Stimulated activated effector memory CD8-positive, alpha-beta T cell treated with anti-CD3 and anti-CD28 coated beads, Interleukin-12 subunit alpha, Interleukin-12 subunit beta, amount 100 ng/mL, for 72 hours (primary cell): Measurements from ENCODE around the gene GABBR1.

Experiments used
- ATAC-seq: fragments of 150-1000 bp; cut with Tn5 transposase; 2 replicates; pipeline ENCODE4 v1.10.0; 2021
- DNase-seq, 2 donors: peaks; one replicate each; pipeline ENCODE4 v3.0.0; 2021 to 2022; ENCODE audit warnings: low spot score in 2 of 2
- H3K27ac Mint-ChIP-seq: one replicate; pipeline ENCODE4 v1.8.0; 2022; ENCODE audit warnings: mild to moderate bottlenecking, mixed read lengths
- H3K36me3 Mint-ChIP-seq: one replicate; pipeline ENCODE4 v1.8.0; 2022; ENCODE audit warnings: mild to moderate bottlenecking, mixed read lengths
- H3K4me1 Mint-ChIP-seq: one replicate; pipeline ENCODE4 v1.8.0; 2022; ENCODE audit warnings: mixed read lengths
- H3K4me3 Mint-ChIP-seq: one replicate; pipeline ENCODE4 v1.8.0; 2022; ENCODE audit warnings: mild to moderate bottlenecking, mixed read lengths
- H3K9me3 Mint-ChIP-seq: one replicate; pipeline ENCODE4 v1.8.0; 2022; ENCODE audit warnings: mixed read lengths

GABBR1 gene

GRCh38 chr6:29611426-29611825 is 21.6 kb downstream of the GABBR1 start:
- no peak overlapping the region for H3K4me3 Mint-ChIP-seq
- DNase-seq (no peak), ATAC-seq (no peak)
- H3K4me1 Mint-ChIP-seq = no peaks in the 10 kb centered on the region
- H3K36me3 Mint-ChIP-seq = peaks cover 21% of the 10 kb centered on the region
- H3K9me3 Mint-ChIP-seq = no peaks in the 10 kb centered on the region
- no peak overlapping the region for H3K27ac Mint-ChIP-seq

- no peak for ATAC-seq
These were observed 22.4 kb downstream of the GABBR1 start for GRCh38 chr6:29610540-29610939.

GRCh38 chr6:29608131-29608530 is 24.9 kb downstream of the GABBR1 start:
- ATAC-seq (no peak), DNase-seq (no peak)
- Mint-ChIP-seq H3K4me3 (no peak overlapping the region), H3K4me1 (no peaks in the 10 kb centered on the region), H3K36me3 (peaks cover 28% of the 10 kb centered on the region), H3K9me3 (no peaks in the 10 kb centered on the region), H3K27ac (no peak overlapping the region)

More at GRCh38 chr6:29610540-29610939, 22.4 kb downstream of the GABBR1 start:
- DNase-seq = no peak
- H3K9me3 Mint-ChIP-seq = no peaks in the 10 kb centered on the region
- H3K4me3 Mint-ChIP-seq = no peak overlapping the region
- H3K36me3 Mint-ChIP-seq = peaks cover 25% of the 10 kb centered on the region
- no peaks in the 10 kb centered on the region for H3K4me1 Mint-ChIP-seq
- H3K27ac Mint-ChIP-seq = no peak overlapping the region

DNA sequence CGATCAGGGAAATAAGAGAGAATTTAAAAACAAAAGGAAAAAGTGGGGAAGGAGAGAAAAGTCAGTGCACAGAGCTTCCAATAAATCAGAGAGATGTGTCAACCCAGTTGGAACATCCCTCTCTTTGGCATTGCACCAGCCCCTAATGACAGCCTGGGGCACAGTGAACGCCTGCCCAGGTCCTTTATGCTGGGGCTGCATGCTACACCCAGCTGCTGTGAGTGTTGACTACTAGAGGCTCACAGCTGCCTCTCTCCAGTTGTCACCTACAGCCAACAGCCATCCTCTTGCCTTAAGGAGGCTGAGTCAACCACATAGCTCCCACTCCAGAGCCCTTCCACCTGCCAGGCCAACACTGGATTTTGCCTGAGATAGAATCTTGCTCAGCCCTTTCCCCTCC is 29.1 kb downstream of the GABBR1 start:
- Mint-ChIP-seq H3K4me1 (no peaks in the 10 kb centered on the region), H3K4me3 (no peak overlapping the region), H3K27ac (peak overlapping the region; percentile 39), H3K9me3 (no peaks in the 10 kb centered on the region), H3K36me3 (peaks cover 10% of the 10 kb centered on the region)
- no peak for DNase-seq
- no peak for ATAC-seq

- no peaks in the 10 kb centered on the region for H3K9me3 Mint-ChIP-seq
- H3K4me3 Mint-ChIP-seq = no peak overlapping the region
- DNase-seq = no peak
- H3K27ac Mint-ChIP-seq = peak overlapping the region; percentile 39
- ATAC-seq = no peak
- no peaks in the 10 kb centered on the region for H3K4me1 Mint-ChIP-seq
- peaks cover 10% of the 10 kb centered on the region for H3K36me3 Mint-ChIP-seq
These were observed 29.5 kb downstream of the GABBR1 start for GRCh38 chr6:29603456-29603855.

DNA sequence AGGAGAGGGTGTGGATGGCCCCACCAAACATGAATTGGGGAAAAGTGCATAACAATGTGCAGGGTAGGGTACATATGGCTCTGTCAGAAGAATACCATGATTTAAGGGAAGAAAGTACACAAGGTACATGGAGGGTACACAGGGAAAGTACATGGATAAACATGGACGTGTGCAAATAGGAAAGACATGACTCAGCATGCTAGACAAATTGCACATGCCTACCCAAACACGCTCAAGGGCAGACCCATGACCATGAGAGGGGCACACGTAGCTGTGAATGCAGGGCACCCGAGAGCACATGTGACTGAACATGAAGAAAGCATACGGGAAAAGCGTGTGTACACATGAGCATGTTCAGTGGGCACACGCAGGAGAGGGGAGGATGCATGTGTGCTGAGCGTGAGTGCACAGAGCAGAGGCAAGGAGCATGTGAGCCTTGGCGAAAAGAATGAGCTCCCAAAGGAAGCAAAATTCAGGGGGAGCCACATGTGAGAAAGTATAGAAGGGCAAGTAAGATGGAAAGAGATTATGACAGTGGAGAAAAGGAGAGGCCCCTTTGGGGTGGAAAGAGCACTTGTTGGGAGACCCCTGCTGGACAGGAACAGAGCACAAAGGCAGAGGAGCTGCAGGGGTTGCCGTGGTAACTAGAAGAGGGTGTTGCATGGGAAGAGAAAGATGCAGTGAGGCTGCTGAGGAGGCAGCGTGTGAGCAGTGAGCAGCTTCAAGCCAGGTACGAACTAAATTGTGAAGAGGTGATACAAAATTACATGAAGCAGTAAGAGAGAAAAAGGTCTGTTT is 30.2 kb downstream of the GABBR1 start:
- Mint-ChIP-seq H3K4me3 (no peak overlapping the region), H3K9me3 (no peaks in the 10 kb centered on the region), H3K36me3 (peaks cover 10% of the 10 kb centered on the region), H3K27ac (peak overlapping the region; percentile 13), H3K4me1 (no peaks in the 10 kb centered on the region)
- ATAC-seq (no peak), DNase-seq (no peak)

GRCh38 chr6:29598172-29598747 is 34.7 kb downstream of the GABBR1 start:
- Mint-ChIP-seq H3K9me3 (no peaks in the 10 kb centered on the region), H3K4me1 (no peaks in the 10 kb centered on the region), H3K4me3 (no peak overlapping the region), H3K36me3 (no peaks in the 10 kb centered on the region), H3K27ac (no peak overlapping the region)
- DNase-seq = no peak
- no peak for ATAC-seq

- no peaks in the 10 kb centered on the region for H3K9me3 Mint-ChIP-seq
- no peak for ATAC-seq
These were observed 35.8 kb downstream of the GABBR1 start for GRCh38 chr6:29597184-29597583.

GRCh38 chr6:29596381-29596900 is 36.5 kb downstream of the GABBR1 start:
- ATAC-seq (no peak), DNase-seq (no peak)
- no peak overlapping the region for H3K27ac Mint-ChIP-seq
- no peaks in the 10 kb centered on the region for H3K9me3 Mint-ChIP-seq
- no peaks in the 10 kb centered on the region for H3K36me3 Mint-ChIP-seq
- no peak overlapping the region for H3K4me3 Mint-ChIP-seq
- H3K4me1 Mint-ChIP-seq = no peaks in the 10 kb centered on the region

More at GRCh38 chr6:29597184-29597583, 35.8 kb downstream of the GABBR1 start:
- H3K36me3 Mint-ChIP-seq = no peaks in the 10 kb centered on the region
- no peak overlapping the region for H3K4me3 Mint-ChIP-seq
- no peak for DNase-seq
- H3K27ac Mint-ChIP-seq = no peak overlapping the region
- H3K4me1 Mint-ChIP-seq = no peaks in the 10 kb centered on the region

- no peaks in the 10 kb centered on the region for H3K4me1 Mint-ChIP-seq
- H3K27ac Mint-ChIP-seq = no peak overlapping the region
- DNase-seq = no peak
- ATAC-seq = no peak
- H3K9me3 Mint-ChIP-seq = no peaks in the 10 kb centered on the region
- H3K4me3 Mint-ChIP-seq = no peak overlapping the region
- H3K36me3 Mint-ChIP-seq = no peaks in the 10 kb centered on the region
These were observed 39.7 kb downstream of the GABBR1 start for GRCh38 chr6:29593199-29593855.

DNA sequence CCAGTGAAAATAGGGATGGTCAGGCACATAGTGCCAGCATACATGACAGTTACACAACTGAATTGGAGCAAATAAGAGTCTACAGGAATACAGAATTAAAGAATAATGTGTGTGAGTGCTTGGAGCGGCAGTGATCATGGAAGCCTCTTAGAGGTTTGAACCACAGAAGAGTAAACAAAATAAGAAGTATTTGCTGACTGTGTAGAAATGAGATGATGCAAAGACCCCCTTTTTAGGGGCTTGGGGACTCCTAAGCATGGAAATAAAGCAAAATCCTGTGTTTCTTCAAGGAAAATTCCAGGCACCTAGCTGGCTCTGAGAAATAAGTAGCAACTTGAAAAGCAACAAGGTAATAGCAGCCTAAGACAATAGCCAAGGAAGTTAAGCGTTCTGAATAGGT is 41.3 kb downstream of the GABBR1 start:
- Mint-ChIP-seq H3K4me1 (no peaks in the 10 kb centered on the region), H3K9me3 (no peaks in the 10 kb centered on the region), H3K4me3 (no peak overlapping the region)

DNA sequence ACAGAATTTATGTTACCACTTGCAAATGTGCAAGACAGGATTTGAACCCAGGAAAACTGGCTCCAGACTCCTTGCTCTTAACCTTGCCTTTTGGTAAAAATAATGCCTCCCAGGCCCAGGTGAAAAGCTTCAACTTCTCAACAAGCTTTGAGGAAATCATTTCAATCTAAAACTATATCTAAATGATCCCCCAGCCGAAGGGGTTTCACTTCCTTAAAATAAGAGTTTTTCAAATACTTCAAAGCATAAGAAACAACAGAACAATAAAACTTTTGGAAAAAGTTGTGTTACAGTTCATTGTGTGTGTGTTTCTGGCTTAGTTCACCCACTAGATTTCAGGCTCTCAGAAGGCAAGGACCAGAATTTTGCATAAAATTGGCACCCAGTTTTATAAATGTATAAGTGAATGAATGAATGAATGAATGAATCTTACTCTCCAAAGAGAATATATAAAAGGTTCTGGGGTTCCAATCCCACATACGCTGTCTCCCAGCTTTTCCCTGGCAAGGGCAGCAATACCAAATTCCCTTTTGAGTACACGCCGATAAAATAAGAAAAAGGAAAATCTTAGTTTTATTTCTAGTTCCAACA is 42.7 kb downstream of the GABBR1 start:
- Mint-ChIP-seq H3K36me3 (no peaks in the 10 kb centered on the region), H3K4me1 (no peaks in the 10 kb centered on the region), H3K27ac (no peak overlapping the region), H3K4me3 (no peak overlapping the region), H3K9me3 (no peaks in the 10 kb centered on the region)
- no peak for ATAC-seq
- DNase-seq = no peak

More for the DNA sequence above, 41.3 kb downstream of the GABBR1 start:
- ATAC-seq (no peak), DNase-seq (no peak)
- no peak overlapping the region for H3K27ac Mint-ChIP-seq
- H3K36me3 Mint-ChIP-seq = no peaks in the 10 kb centered on the region

GRCh38 chr6:29589423-29590048 is 43.4 kb downstream of the GABBR1 start:
- no peak for ATAC-seq
- Mint-ChIP-seq H3K36me3 (no peaks in the 10 kb centered on the region), H3K4me1 (no peaks in the 10 kb centered on the region), H3K9me3 (no peaks in the 10 kb centered on the region), H3K27ac (no peak overlapping the region), H3K4me3 (no peak overlapping the region)
- peak; percentile 41 to 68 for DNase-seq

GRCh38 chr6:29584821-29585220 is 48.2 kb downstream of the GABBR1 start, which contains the start of gene OR2H2:
Gene OR2H2, plus strand, starts transcription at chr6:29585121. Its CDS starts 2,824 bp downstream, at chr6:29587945.
- Mint-ChIP-seq H3K36me3 (no peaks in the 10 kb centered on the region), H3K9me3 (no peaks in the 10 kb centered on the region), H3K4me3 (no peak within 1 kb of the TSS), H3K4me1 (no peaks in the 10 kb centered on the region), H3K27ac (no peak within 1 kb of the TSS)
- ATAC-seq = no peak
- DNase-seq = no peak

DNA sequence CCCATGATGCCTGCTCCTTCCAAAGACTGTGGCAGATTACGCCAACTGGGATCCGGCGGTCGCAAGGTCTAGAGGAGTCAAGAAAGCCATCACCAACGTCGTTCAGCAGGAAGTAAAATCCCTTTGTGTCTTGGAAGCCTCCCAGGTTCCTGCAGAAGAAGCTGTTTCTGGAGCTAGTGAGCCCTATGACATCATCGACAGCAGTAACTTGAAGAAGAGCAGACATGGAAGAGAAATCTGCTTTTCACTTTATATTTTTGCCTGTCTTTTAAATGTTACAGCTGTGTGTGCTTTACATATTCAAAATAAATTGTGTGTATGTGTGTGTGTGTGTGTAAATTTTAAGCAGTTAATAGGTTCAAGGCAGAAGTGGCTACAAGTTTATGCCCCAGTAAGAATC is 55.4 kb downstream of the GABBR1 start:
- no peaks in the 10 kb centered on the region for H3K4me1 Mint-ChIP-seq
- no peak for DNase-seq
- no peak overlapping the region for H3K4me3 Mint-ChIP-seq
- H3K9me3 Mint-ChIP-seq = no peaks in the 10 kb centered on the region
- no peak overlapping the region for H3K27ac Mint-ChIP-seq
- no peak for ATAC-seq
- no peaks in the 10 kb centered on the region for H3K36me3 Mint-ChIP-seq
